Activated T-cell treated with anti-CD3 and anti-CD28 coated beads for 24 hours (primary cell): Measurements from ENCODE around the gene CRABP1.
"Not testable (repeated sequence)": the region's sequence is repeated elsewhere in the genome, so short reads cannot be mapped to it uniquely, and the experiment has no call there.

ENCODE experiments used
- DNase-seq: peaks from one replicate; pipeline ENCODE4 v3.0.0-alpha.2; 2020; ENCODE audit warnings: low read depth

CRABP1 gene

DNA sequence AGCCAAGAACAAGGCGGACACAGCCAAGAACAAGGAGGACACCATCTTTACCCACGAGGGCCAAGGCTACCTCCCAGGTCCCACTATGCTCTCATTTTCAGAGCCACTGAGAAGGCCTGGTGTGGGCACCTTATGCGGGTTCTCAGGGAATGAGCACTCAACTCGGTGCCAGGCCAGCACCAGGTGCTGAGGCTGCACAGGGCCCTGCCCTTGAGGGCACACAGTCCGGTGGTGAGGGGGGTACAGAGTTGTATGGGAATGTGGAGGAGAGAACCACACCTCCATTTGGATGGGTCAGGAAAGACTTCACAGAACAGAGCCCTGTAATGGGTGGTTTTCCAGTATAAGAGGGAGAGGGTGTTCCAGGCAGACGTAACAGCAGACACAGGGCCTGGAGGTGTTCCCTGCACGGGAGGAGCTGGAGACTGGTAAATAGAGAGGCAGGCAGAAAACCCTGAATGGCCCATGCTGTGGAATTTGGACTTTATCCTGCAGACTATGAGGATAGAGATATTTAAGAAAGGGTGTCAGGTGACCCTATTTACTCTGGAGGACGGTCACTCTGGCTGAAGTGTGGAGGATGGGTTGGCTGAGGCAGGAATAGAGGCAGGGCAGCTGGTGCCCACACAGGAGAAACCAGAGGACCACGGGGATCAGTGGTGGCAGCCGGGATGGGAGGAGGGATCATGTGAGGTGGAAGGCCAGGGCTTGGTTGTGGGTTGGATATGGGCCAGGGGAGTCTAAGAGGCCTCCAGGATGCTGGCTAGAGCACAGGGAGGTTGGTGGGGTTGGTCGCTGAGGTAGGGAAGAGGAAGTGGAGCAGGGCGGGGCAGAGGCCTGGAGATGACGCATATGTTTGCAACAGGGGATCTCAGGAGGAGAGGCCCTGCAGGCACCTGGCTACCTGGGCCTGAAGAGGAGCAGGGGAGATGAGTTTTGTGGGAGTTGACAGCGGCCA, 34.6 kb downstream of the CRABP1 start:
- DNase-seq: no peak

DNA sequence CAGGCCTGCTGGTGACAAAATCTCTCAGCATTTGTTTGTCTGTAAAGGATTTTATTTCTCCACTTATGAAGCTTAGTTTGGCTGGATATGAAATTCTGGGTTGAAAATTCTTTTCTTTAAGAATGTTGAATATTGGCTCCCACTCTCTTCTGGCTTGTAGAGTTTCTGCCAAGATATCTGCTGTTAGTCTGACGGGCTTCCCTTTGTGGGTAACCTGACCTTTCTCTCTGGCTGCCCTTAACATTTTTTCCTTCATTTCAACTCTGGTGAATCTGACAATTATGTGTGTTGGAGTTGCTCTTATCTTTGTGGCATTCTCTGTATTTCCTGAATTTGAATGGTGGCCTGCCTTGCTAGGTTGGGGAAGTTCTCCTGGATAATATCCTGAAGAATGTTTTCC, 40.0 kb downstream of the CRABP1 start:
- not testable (repeated sequence) for DNase-seq

DNA sequence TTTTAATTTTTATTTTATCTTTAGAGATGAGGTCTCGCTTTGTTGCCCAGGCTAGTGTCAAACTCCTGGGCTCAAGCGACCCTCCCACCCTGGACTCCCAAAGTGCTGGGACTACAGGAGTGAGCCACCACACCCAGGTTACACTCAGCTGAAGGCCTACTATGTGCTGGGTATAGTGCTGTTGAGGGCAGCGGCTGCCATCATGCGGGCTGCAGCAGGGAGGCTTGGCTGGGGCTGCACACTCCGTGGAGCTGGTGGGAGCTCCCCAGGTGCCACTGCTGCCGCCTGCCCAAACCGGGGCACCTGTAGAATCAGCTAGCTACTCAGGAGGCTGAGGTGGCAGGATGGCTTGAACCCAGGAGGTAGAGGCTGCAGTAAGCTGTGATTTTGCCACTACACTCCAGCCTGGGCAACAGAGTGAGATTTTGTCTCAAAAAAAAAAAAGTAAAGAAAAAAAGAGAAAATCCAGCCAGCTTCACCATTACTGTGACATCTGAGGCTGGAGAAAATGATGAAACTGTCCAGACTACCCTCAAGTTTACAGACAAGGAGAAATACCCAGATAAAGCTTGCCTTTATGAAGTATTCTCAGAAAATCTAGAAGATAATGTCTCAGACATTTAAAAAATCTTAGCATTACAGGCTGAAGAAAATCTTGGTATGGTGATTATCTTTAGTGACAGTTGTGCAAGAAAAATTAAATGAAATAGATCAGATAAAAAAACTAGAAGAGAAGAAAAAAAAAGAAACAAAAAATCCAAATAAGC, 42.1 kb downstream of the CRABP1 start:
- no peak for DNase-seq

DNA sequence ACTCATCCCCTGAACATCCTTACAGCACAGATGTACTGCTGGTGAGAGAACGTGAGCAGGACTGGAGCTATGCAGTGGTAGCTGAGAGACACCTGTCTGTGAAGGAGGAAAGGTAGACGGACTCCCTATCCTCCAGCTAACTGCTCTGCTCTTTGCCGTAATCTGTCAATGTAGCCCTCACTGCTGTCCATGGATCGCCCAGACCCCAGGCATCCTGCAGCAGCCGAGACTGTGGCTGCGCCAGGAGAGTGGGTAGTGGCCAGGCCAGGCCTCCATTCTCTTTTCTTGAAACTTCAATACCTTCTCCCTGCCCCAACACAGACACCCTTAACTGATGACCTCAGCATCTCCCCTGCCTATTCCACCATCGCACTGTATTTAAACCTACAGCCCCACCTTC, 44.5 kb downstream of the CRABP1 start:
- DNase-seq: no peak

DNA sequence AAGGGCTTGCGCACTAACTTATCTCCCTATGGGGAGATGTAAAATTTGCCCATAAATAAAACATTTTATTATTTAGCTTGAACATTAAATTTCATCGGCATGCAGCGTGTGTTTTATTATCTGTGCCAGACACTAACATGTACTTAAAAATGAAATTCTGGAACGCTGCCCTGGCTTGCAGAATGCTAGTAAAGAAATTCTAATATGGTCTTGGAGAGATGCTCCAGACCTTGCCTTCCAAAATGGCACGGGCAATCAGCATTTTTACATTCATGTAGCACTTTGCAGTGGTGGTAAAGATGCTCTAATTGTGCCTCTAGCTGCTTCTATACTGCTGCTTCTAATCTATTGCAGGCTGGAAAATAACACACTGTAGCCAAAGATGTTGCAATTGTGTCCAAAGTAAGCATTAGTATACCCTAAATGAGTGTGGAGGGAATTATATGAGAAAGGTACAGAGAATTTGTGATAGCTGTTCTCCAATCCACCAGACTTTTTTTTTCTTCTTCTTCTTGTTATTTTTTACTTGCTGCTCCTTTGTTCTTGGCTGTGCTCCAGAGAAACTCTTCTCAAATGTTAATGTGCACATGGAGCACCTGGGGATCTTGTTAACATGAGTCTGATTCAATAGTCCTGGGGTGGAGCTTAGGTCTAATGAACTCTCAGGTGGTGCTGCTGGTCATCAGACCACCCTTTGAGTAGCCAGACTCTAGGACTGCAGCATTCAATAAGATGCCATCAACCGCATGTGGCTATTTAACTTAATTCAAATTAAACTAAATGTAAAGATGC, 47.3 kb downstream of the CRABP1 start:
- DNase-seq: no peak

DNA sequence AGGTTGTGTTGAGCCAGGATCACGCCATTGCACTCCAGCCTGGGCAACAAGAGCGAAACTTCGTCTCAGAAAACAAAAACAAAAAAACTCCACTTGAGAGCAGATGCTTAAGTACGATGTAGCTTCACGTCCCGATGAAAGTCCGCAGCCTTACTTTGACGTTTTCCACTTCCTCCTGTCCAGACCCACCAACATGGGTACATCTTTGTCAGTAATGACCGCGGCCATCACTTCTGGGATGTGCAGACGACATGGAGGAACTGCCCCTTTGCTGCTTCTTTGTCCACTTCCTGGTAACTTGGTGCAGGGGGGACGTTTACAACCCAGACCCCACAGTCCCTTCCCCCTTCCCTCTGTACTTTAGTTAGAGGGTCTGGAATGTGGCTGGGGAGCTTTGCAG, 48.7 kb downstream of the CRABP1 start:
- no peak for DNase-seq

DNA sequence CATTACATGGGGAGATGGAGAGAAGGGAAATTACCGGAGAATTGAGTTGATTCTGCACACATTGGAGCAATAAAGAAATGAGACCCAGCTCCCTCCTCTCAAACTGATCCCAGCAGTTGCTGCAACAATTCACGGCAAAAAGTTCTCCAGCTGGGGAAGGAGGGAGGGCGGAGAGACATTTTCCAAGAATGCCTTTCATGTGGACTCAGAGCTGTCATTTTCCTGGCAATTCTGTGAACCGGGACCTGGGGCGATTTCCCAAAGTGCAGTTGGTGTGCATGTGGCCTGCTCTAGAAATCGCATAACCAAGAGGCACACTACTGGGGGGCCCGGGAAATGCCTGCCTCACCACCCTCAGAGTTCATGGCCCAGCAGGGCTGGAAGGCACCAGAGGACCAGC, 49.2 kb downstream of the CRABP1 start:
- no peak for DNase-seq

DNA sequence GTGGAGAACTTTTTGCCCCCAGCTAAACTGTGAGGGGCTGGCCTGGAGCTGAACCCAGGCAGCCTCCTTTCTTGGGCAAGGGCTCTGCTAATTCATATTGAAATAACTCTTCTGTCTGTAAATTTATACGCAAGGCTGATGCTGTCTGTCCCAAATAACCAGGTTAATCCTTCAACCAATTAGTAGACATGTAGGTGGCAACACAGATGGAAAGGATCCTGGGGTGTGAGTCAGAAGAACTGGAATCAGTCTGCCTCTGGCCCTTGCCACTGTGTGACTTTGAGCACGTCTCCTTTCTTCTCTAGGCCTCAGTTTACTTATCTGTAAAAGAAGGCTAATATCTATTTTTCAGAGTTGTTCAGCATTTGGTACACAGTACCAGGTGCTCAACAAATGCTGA, 49.6 kb downstream of the CRABP1 start:
- DNase-seq: no peak

DNA sequence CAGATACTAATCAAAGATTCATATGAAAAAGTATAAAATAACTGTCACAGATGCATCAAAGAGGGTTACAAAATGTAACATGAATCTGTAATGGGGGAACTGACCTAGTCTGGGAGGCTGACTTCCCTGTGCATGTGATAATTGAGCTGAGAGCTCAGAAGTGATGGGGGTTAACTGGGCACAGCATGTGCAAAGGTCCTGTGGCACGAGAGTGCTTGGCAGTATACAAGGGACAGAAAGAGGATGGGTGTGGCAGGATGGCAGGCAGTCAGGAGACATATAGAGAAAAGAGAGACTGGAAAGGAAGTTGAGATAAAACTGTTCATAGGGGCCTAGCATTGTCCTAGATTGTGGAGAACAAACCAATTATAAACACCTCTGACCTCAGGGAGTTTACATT, 50.1 kb downstream of the CRABP1 start:
- DNase-seq: no peak

DNA sequence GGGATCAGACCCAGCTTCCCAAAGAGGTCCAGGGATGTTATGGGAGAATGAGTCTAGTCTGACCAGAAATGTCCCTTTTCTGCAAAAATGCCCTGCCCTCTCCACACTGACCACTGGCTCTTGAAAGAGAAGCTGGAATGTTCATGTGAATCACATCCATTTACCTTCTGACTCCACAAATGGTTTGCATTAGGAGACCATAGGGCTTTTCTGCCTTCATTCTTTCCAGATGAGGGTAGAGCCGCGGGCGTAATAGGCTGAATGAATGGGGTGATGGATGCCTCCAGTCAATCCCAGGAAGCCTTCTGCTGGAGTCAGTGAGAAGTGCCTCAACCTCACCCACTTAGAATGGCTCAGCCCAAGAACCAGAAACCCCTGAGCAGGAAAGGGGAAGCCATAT, 50.7 kb downstream of the CRABP1 start:
- DNase-seq: no peak

DNA sequence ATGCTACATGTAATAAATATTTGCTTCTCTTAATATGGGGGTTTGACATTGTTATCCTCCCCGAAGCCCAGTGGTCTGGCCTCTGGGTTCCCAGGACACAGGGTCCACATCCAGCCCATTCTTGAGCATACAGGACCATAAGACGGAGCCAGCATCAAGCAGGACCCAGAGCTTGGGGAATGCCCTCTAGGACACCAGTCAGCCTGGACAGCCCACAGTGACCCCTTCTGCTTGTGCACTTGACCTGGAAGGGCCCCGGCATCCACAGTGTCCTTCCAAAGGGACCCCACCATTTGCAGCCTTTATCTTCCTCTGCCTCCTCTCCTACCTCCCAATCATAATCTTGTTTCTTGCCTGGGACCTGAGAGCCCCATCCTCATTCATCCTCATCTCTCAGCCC, 51.6 kb downstream of the CRABP1 start:
- DNase-seq: no peak

DNA sequence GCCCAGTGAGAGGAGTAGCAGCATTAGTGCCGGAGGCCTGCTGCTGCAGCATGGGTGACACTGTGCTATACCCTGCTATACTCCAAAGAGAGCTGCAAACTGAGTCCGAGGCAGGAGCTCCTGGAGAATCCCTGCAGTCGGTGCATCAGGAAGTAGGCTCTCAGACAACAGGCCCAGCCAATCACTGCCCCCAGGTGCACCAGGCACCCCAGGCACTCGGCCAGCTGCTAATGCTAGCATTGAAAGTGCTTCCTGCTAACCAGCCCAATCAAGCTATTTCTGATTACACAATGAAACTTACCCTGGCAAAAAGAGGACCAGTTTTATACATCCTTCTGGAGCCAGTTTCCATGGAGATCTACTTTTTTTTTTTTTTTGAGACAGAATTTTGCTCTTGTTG, 52.3 kb downstream of the CRABP1 start:
- no peak for DNase-seq

DNA sequence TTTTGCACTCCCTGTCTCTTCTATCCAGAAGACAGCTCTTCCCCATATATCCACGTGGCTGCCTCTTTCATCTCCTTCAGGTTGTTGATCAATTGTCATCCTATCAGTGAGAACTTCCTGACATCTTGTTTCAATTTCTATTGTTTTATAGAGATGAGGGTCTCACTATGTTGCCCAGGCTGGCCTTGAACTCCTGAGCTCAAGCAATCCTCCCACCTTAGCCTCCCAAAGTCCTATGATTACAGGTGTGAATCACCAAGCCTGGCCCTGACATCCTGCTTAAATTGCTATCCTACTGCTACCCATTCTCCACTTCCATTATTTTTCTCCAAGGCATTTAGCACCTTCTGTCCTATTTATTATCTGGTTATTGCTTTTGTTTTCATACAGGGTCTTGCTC, 53.0 kb downstream of the CRABP1 start:
- no peak for DNase-seq

DNA sequence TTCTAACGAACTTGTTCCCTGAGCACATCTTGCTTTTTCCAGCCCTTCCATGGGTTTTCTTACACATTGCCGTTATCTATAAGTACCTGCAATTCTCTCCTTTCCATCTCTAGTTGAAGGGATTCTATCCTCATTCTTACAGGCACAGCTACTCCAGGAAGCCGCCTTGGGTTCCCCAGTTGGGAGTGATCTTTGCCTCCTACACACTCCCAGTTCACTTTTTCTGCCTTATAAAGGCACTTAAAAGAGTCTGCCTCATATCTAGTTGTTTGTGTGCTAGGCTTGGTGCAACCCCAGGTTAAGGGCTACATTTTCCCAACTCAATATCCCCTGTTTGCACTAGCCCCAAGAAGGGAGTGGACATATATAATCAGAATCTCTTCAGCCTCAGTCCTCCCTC, 53.9 kb downstream of the CRABP1 start:
- no peak for DNase-seq

DNA sequence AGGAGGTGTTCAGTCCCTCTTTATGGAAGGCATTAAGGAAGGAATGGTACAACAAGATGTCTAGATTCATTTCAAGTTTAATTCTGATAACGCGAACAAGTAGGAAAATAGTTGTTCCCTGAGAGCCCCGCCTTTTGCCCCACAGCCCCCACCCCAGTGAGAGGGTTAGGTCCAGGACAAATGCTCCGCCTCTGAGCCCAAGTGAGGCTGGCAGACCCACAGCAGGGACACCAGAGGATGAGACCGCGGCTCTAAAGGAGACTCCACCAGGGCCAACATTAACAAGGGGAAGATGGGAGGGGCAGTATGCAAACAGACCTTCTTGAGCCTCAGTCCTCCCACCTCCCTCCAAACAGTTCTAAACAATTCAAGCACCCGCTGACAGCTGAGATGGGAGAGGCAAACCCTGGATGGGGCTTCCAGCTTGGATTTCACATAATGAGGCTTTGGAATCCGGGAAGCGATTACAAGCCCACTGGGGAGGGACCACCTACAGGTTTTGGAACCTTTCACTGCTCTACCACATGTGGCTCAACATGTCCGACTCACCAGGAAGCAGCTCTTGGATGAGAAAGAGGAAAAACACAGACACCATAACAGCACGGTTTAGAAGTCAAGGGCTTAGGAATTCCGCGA, 54.9 kb downstream of the CRABP1 start:
- no peak for DNase-seq

DNA sequence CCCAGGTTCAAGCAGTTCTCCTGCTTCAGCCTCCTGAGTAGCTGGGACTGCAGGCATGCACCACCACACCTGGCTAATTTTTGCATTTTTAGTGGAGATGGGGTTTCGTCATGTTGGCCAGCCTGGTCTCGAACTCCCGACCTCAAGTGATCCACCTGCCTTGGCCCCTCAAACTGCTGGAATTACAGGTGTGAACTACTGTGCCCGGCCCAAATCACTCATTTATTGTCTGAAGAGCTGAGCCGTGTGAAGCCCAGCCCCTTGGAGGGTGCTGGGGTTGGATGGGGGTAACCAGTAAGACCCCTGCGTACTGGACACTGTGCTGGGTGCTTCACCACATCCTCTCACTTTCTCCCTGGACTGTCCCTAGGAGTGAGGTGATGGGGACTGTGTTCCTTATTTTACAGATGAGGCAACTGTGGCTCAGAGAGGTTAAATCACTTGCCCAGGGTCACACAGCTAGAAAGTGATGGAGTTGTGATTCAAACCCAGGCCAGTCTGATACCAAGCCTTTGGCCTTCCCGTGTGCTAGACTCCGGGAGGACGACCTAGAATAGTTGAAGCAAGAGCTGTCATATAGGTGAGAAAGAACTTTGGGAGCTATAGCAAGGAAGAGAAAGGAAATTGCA, 56.1 kb downstream of the CRABP1 start:
- DNase-seq: no peak

DNA sequence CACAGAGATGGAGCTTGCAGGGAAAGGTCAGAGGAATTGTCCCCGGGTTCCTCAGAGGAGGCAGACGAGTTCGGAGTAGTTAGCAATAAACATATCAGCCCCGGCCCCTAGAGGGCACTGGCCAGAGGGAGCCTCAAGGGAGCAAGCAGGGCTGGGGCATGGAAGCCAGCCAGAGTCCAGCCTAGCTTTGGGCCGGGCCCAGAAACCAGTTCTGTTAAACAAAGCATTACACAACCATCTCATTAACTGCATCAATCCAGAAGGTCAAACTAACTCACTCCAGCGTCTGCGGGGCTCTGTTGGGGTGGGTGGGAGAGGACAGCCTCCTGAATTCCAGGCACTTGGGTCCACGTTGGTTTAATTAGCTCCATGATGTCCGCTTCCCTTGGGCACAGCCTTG, 56.8 kb downstream of the CRABP1 start:
- no peak for DNase-seq

DNA sequence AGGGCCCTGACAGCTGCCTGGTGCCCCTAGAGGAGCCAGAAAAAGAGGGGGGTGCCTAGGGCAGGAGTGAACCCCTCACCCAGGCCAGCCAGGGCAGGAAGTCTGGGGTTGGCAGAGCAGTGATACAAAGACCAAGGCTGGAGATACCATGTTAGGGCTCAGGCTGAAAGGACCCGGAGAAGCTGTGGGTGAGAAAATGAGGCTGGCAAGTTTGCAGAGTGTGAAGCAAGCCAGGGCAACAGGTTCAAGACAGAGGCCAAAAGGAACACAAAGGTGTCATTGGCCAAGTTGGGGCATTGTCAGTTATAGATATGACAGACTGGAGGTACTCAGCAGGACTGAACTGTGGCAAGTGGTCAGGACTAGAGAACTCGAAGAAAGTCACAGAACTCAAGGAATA, 57.2 kb downstream of the CRABP1 start:
- no peak for DNase-seq
